SW480 (cell line): ENCODE measurements around the gene XRRA1.
"Not testable (repeated sequence)": the region's sequence is repeated elsewhere in the genome, so short reads cannot be mapped to it uniquely, and the experiment has no call there.

Experiments
- DNase-seq: peaks from one replicate; pipeline ENCODE4 v3.0.0-alpha.2; 2016; ENCODE audit warnings: low spot score

XRRA1 gene

GRCh38 chr11:74896311-74896710, 52.6 kb downstream of the XRRA1 start:
- DNase-seq = no peak

GRCh38 chr11:74895340-74896116, 53.4 kb downstream of the XRRA1 start:
- no peak for DNase-seq

GRCh38 chr11:74893015-74893414, 55.9 kb downstream of the XRRA1 start:
- DNase-seq = not testable (repeated sequence)

GRCh38 chr11:74877132-74877531, 71.8 kb downstream of the XRRA1 start:
- no peak for DNase-seq

- peak; percentile 18 for DNase-seq
Measured at GRCh38 chr11:74871037-74871436, 77.9 kb downstream of the XRRA1 start.

GRCh38 chr11:74870485-74870884, 78.4 kb downstream of the XRRA1 start:
- no peak for DNase-seq

GRCh38 chr11:74866557-74866956, 82.3 kb downstream of the XRRA1 start:
- no peak for DNase-seq

DNA sequence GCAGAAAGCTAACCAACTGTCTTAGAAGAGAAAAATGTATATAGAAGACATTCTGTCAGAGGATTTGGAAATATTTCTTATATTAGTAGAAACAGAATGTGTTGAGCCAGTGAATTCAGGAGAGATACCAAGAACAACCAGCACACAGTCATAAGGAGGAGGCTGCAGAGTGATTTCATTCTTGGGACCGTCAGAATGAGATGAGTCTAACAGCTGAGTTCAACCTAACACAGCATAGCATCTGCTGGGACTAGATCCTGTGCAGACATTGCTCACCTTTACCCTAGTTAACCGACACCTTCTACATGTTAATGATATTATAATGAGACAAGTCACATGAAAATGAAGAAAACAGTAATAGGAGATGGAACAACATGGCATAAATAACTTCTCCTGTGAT, 85.5 kb downstream of the XRRA1 start:
- DNase-seq = no peak

DNA sequence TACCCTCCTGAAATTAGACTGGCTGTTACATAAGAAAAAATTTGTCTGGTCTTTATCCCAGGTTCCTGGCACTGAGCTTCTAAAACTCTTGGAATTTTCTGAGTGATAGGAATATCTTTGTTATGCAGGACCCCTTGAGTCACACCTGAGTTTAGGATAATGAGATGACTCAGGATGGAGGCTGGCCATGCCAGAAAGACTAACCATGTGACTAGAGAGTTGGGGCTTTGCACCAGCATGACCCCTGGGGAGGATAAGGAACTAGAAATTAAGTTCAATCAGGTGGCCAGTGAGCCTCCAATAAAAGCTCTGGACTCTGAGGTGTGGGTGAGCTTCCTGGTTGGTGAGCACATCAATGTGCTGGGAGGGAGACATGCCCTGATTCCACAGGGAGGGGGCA, 88.1 kb downstream of the XRRA1 start:
- no peak for DNase-seq

DNA sequence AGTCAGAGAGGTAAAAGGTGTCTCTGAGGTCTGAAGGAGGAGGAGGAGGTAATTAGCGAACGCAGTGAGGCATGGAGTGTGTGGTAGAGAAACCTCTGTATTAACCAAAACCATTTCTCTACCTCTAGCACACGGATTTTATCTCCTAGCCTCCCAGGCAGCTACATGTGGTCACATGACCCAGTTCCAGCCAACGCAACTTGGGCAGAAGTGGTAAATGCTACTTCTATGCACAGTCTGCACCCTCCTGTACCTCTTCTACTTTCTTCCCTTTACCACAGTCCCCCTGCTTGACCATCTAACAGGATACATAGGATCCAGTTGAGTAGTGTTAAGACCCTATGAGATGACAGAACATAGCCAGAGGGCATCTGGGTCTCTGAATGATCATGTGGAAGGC, 95.7 kb downstream of the XRRA1 start:
- no peak for DNase-seq

DNA sequence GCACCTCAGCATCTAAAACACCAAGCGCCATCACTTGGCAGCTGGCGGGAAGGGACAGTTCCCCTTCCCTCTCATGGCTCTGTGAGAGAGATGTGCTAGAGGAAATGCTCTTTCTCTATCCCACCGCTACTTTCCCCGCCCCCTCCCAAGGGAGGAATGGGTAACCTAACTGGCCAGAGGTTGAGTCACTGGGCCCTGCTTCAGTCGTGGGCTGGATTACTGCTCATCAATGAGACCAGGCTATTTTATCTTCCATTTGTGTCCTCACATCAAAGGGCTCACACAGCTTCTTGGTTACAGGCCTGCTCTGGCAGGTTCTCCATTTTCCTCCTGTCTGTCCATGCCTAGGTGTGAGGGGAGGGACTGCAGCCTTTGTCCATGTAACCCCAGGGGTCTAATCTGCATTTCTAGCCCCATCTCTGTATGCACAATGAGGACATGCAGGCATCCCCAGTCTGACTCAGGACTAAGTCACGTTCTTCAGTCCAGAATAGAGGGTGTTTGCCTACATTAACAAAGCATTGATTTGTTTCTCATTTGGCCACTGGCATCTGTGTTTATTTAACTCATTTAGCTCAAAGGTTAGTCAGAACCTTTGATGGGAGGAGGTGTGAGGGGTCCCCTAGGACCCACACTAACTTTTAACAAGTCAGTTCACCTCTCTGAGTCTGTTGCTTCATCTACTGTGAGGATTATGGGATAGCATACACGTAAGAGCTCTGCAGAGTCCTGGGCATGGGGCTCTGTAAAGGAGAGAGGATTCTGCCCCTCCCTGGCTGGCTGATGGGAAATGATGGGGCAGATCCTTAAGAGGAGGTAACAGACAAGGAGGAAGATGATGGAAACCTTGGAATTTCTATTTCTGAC, 99.1 kb downstream of the XRRA1 start:
- DNase-seq = peak; percentile 17

DNA sequence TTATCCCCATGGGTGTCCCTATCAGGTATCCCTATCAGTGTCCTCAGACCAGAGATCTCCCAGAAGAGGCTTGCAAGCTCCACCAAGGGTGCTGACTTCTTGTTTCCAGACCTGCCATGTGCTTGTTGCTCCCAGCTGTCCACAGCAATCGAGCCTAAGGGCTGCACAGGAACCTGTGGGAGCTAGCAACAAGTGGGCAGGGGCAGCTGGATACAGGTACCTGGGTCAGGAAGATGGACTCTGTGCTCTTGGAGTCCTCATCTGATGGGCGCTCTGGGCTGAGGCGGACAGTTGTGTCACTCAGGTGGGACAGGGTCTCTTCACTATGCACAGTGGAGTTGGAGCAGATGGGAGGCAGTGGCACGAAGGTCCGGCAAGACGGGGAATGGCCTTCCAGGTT, 101.0 kb downstream of the XRRA1 start:
- DNase-seq = no peak

GRCh38 chr11:74847395-74847794, 101.5 kb downstream of the XRRA1 start:
- DNase-seq = no peak

- DNase-seq = no peak
Measured at GRCh38 chr11:74846770-74847169, 102.1 kb downstream of the XRRA1 start.

- DNase-seq = no peak
Measured at GRCh38 chr11:74845978-74846517, 102.8 kb downstream of the XRRA1 start.

GRCh38 chr11:74844865-74845264, 104.0 kb downstream of the XRRA1 start:
- DNase-seq = no peak

- no peak for DNase-seq
Measured at GRCh38 chr11:74844072-74844471, 104.8 kb downstream of the XRRA1 start.

- no peak for DNase-seq
Measured at GRCh38 chr11:74842967-74843366, 105.9 kb downstream of the XRRA1 start.

DNA sequence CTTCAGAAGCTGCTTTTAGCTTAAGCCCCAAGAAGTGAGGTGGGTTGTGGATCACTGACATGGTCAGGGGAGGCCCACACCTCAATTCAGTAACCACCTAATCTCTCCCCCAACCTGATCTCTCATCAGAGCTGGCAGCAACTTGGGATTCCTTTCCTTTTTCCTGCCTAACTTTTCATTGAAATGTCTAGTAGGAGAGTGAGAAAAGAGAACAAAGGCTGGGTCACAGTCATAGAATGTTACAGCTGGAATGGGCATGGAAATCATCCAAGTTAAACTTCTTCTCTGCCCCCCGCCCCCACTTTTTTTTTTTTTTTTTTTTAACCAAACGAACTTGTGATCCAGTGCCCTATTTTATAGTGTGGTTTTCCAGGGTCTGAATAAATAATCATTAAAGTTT, 108.4 kb downstream of the XRRA1 start:
- DNase-seq = no peak

DNA sequence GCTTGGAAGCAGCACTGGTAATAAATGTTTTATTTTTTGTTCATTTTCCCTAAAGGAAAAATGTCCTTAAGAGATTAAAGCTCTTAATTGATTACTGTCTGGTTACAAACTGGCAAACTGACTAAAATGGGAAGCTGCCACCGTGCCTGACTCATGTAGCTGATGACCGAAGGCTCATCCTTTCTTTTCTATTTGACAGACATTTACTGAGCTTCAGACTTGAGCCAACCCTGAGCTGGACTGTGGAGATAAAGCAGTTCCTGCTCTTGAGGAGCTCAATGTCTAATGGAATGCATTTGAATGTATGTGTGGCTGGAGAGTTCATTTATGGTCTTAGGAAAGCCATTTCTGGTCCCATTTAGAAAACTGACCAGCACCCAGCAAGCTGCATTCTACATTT, 108.9 kb downstream of the XRRA1 start:
- no peak for DNase-seq

- DNase-seq = no peak
Measured at GRCh38 chr11:74839446-74839845, 109.4 kb downstream of the XRRA1 start.

DNA sequence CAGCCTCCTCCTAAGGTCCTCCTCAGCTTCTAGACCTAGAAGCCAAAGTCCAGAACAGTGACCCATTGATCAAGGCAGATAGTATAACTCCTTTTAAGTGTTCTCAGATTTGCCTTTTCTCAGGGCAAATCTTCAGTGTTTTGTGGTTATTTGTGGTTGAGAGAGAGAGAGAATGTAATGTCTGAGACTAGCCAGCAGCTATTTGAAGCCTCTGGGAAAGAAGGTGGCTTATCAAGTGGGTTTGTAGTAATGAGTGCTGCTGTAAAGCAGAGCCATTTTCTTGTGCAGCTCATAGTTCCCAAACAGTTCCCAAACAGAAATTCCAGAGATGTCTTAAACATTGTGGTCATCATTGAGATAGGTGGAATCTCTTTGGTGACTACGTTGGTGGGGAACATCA, 110.7 kb downstream of the XRRA1 start:
- no peak for DNase-seq

GRCh38 chr11:74837191-74837590, 111.7 kb downstream of the XRRA1 start:
- no peak for DNase-seq
